ENCODE results near the gene GK. TPM values are rescaled to one million over a fixed set of nuclear protein-coding genes. Genes with fewer than 3 reads are reported as not detected.

The GK gene
- polyA plus RNA-seq, 1 donor (not counting 4 experiments of a cell fraction or from before 2014, with no cell fraction given): 2.0 TPM

DNA sequence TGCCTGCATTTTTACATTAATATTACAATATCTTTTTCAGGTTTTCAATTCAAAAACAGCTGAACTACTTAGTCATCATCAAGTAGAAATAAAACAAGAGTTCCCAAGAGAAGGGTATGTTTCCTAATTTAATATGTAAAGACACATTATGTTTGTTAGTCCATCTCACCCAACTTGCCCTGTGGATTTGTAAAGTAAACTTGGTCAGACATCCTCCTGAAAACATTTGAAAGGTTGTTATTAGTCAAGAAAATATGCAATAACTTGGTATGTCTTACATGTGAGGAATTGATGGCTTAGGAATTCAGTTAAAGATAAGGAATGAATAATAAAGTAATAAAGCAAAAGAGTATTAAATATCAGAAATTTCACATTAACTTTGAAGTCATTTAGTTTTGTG is 12.2 kb downstream of the GK start:
- dilution Hi-C loops (cut with MboI; ENCODE audit: extremely low pct_ligation_motif_present, low sequenced_read_pairs): no loop called here
- TF ChIP-seq EZH2 (IDR thresholded peaks at IDR 0.05; ENCODE audit: low read length): no peak
- TF ChIP-seq, protein P1, sequence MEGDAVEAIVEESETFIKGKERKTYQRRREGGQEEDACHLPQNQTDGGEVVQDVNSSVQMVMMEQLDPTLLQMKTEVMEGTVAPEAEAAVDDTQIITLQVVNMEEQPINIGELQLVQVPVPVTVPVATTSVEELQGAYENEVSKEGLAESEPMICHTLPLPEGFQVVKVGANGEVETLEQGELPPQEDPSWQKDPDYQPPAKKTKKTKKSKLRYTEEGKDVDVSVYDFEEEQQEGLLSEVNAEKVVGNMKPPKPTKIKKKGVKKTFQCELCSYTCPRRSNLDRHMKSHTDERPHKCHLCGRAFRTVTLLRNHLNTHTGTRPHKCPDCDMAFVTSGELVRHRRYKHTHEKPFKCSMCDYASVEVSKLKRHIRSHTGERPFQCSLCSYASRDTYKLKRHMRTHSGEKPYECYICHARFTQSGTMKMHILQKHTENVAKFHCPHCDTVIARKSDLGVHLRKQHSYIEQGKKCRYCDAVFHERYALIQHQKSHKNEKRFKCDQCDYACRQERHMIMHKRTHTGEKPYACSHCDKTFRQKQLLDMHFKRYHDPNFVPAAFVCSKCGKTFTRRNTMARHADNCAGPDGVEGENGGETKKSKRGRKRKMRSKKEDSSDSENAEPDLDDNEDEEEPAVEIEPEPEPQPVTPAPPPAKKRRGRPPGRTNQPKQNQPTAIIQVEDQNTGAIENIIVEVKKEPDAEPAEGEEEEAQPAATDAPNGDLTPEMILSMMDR (optimal IDR thresholded peaks at IDR 0.05 in 1 of 3, IDR thresholded peaks at IDR 0.05 in 1 of 3, conservative IDR thresholded peaks at IDR 0.05 in 1 of 3; ENCODE audit: extremely low read depth in 1 of 3, insufficient read depth in 2 of 3, low read length in 3 of 3): no peak
- Histone ChIP-seq H3K4me1 (ENCODE audit: control insufficient read depth, extremely low read depth, insufficient read depth, low read length) (no peaks in the 10 kb centered on the region), H4K20me1 (ENCODE audit: control insufficient read depth, extremely low read depth, insufficient read depth, low read length) (no peaks in the 10 kb centered on the region), H3K79me2 (ENCODE audit: control insufficient read depth, insufficient read depth, low read length) (no peaks in the 10 kb centered on the region), H2AFZ (ENCODE audit: control insufficient read depth, low read length) (no peak overlapping the region), H3K9me3 (ENCODE audit: control insufficient read depth, low read depth, low read length) (no peaks in the 10 kb centered on the region), H3K36me3 (ENCODE audit: control insufficient read depth in 2 of 2, extremely low read depth in 1 of 2, insufficient read depth in 2 of 2, low read length in 2 of 2) (no peaks in the 10 kb centered on the region), H3K27me3 (ENCODE audit: control insufficient read depth, extremely low read depth, insufficient read depth, low read length) (no peaks in the 10 kb centered on the region), H3K9me1 (ENCODE audit: control insufficient read depth, extremely low read depth, insufficient read depth, low read length) (no peaks in the 10 kb centered on the region), H3K9ac (ENCODE audit: control insufficient read depth, extremely low read depth, insufficient read depth, low read length) (no peak overlapping the region), H3K4me3 (ENCODE audit: control insufficient read depth in 2 of 3, extremely low read depth in 1 of 3, insufficient read depth in 2 of 3, low read depth in 1 of 3, low read length in 3 of 3) (no peak overlapping the region), H3K27ac (ENCODE audit: control insufficient read depth, insufficient read depth, low read length) (no peak overlapping the region), H3K4me2 (ENCODE audit: control insufficient read depth, extremely low read depth, insufficient read depth, low read depth, low read length) (no peak overlapping the region)
- DNase-seq (ENCODE audit: low read depth, low spot score) (no peak), FAIRE-seq (no peak)

DNA sequence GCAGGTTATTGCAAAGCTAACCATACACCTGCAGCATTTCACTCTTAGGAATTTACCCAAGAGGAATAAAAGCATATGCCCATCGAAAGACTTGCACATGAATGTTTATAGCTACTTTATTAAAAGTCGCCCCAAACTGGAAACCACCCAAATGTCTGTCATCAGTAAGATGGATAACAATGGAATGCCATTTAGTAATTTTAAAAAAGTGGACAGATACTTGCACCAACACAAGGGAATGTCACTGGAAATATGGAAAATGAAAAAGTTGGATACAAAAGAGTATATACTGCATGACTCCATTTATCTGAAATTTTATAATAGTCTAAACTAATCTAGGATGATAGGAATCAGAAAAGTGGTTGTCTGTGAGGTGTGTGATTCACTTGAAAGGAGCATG is 12.9 kb downstream of the GK start:
- no peak overlapping the region for H3K9ac ChIP-seq (ENCODE audit: control insufficient read depth, extremely low read depth, insufficient read depth, low read length)
- FAIRE-seq: no peak

More for the DNA sequence above, 12.9 kb downstream of the GK start:
- H3K27me3 ChIP-seq (ENCODE audit: control insufficient read depth, extremely low read depth, insufficient read depth, low read length): no peaks in the 10 kb centered on the region
- no peaks in the 10 kb centered on the region for H4K20me1 ChIP-seq (ENCODE audit: control insufficient read depth, extremely low read depth, insufficient read depth, low read length)
- H3K79me2 ChIP-seq (ENCODE audit: control insufficient read depth, insufficient read depth, low read length): no peaks in the 10 kb centered on the region
- H3K4me1 ChIP-seq (ENCODE audit: control insufficient read depth, extremely low read depth, insufficient read depth, low read length): no peaks in the 10 kb centered on the region
- H3K9me3 ChIP-seq (ENCODE audit: control insufficient read depth, low read depth, low read length): no peaks in the 10 kb centered on the region
- TF ChIP-seq EZH2 (IDR thresholded peaks at IDR 0.05; ENCODE audit: low read length): no peak
- TF ChIP-seq, protein P1 (optimal IDR thresholded peaks at IDR 0.05 in 1 of 3, IDR thresholded peaks at IDR 0.05 in 1 of 3, conservative IDR thresholded peaks at IDR 0.05 in 1 of 3; ENCODE audit: extremely low read depth in 1 of 3, insufficient read depth in 2 of 3, low read length in 3 of 3): no peak
- dilution Hi-C loops (cut with MboI; ENCODE audit: extremely low pct_ligation_motif_present, low sequenced_read_pairs): no loop called here
- H3K4me2 ChIP-seq (ENCODE audit: control insufficient read depth, extremely low read depth, insufficient read depth, low read depth, low read length): no peak overlapping the region
- no peaks in the 10 kb centered on the region for H3K36me3 ChIP-seq (ENCODE audit: control insufficient read depth in 2 of 2, extremely low read depth in 1 of 2, insufficient read depth in 2 of 2, low read length in 2 of 2)
- H3K27ac ChIP-seq (ENCODE audit: control insufficient read depth, insufficient read depth, low read length): no peak overlapping the region
- H3K4me3 ChIP-seq (ENCODE audit: control insufficient read depth in 2 of 3, extremely low read depth in 1 of 3, insufficient read depth in 2 of 3, low read depth in 1 of 3, low read length in 3 of 3): no peak overlapping the region
- DNase-seq (ENCODE audit: low read depth, low spot score): no peak
- H3K9me1 ChIP-seq (ENCODE audit: control insufficient read depth, extremely low read depth, insufficient read depth, low read length): no peaks in the 10 kb centered on the region
- H2AFZ ChIP-seq (ENCODE audit: control insufficient read depth, low read length): no peak overlapping the region

All from keratinocyte (primary cell).